ENCODE data around the gene TTC39A.

TTC39A gene

DNA sequence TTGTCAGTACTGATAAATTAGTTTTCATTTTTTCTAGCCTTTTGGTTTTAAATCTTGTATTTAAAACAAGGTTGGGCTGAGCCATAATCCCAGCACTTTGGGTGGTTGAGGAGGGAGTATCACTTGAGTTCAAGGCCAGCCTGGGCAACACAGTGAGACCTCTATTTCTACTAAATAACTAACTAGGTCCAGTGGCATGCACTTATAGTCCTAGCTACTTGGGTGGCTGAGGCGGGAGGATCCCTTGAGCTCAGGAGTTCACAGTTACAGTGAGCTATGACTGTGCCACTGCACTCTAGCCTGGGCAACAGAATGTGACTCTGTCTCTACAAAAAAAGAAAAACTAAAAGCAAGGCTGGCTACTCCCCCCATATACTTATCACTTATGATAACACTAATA is 21.5 kb upstream of the TTC39A start:
- TF ChIP-seq, protein P1, sequence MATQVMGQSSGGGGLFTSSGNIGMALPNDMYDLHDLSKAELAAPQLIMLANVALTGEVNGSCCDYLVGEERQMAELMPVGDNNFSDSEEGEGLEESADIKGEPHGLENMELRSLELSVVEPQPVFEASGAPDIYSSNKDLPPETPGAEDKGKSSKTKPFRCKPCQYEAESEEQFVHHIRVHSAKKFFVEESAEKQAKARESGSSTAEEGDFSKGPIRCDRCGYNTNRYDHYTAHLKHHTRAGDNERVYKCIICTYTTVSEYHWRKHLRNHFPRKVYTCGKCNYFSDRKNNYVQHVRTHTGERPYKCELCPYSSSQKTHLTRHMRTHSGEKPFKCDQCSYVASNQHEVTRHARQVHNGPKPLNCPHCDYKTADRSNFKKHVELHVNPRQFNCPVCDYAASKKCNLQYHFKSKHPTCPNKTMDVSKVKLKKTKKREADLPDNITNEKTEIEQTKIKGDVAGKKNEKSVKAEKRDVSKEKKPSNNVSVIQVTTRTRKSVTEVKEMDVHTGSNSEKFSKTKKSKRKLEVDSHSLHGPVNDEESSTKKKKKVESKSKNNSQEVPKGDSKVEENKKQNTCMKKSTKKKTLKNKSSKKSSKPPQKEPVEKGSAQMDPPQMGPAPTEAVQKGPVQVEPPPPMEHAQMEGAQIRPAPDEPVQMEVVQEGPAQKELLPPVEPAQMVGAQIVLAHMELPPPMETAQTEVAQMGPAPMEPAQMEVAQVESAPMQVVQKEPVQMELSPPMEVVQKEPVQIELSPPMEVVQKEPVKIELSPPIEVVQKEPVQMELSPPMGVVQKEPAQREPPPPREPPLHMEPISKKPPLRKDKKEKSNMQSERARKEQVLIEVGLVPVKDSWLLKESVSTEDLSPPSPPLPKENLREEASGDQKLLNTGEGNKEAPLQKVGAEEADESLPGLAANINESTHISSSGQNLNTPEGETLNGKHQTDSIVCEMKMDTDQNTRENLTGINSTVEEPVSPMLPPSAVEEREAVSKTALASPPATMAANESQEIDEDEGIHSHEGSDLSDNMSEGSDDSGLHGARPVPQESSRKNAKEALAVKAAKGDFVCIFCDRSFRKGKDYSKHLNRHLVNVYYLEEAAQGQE (IDR thresholded peaks at IDR 0.05; ENCODE audit: insufficient read depth in 1 of 2, low read depth in 2 of 2, low read length in 2 of 2), result no peak
- TF ChIP-seq SIN3A (IDR thresholded peaks at IDR 0.05; ENCODE audit: borderline replicate concordance, insufficient read depth, low read length) (no peak), TAF1 (IDR thresholded peaks at IDR 0.05; ENCODE audit: borderline replicate concordance, insufficient read depth, low read length) (no peak), POLR2AphosphoS5 (IDR thresholded peaks at IDR 0.05; ENCODE audit: low read depth, low read length) (no peak), FOXP2 (optimal IDR thresholded peaks at IDR 0.05; ENCODE audit: borderline replicate concordance, extremely low read depth, extremely low read length, insufficient read depth) (no peak)

DNA sequence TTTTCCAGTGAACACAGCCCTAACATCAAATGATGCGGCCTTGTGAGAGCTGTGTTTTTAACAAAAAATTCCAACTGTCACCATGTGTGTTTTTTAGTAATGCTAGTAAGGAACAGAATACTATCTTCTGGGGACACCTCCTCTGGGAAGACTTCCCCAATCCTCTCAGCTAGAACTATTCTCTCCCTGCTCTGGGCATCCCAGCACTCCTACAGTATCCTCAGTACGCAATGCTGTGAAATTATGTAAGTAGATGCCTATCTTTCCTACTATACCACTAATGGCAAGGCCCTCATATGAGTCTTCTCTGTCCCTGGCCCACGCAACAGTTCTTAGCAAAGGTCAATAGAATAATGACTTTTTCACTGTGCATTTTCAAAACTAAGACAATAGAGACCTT is 19.5 kb upstream of the TTC39A start:
- TF ChIP-seq, protein P1 (IDR thresholded peaks at IDR 0.05; ENCODE audit: insufficient read depth in 1 of 2, low read depth in 2 of 2, low read length in 2 of 2), result no peak
- TF ChIP-seq SIN3A (IDR thresholded peaks at IDR 0.05; ENCODE audit: borderline replicate concordance, insufficient read depth, low read length) (no peak), POLR2AphosphoS5 (IDR thresholded peaks at IDR 0.05; ENCODE audit: low read depth, low read length) (no peak), FOXP2 (optimal IDR thresholded peaks at IDR 0.05; ENCODE audit: borderline replicate concordance, extremely low read depth, extremely low read length, insufficient read depth) (no peak), TAF1 (IDR thresholded peaks at IDR 0.05; ENCODE audit: borderline replicate concordance, insufficient read depth, low read length) (no peak)

- TF ChIP-seq POLR2AphosphoS5 (IDR thresholded peaks at IDR 0.05; ENCODE audit: low read depth, low read length) (no peak), FOXP2 (optimal IDR thresholded peaks at IDR 0.05; ENCODE audit: borderline replicate concordance, extremely low read depth, extremely low read length, insufficient read depth) (no peak), TAF1 (IDR thresholded peaks at IDR 0.05; ENCODE audit: borderline replicate concordance, insufficient read depth, low read length) (no peak), SIN3A (IDR thresholded peaks at IDR 0.05; ENCODE audit: borderline replicate concordance, insufficient read depth, low read length) (no peak)
- TF ChIP-seq, protein P1 (IDR thresholded peaks at IDR 0.05; ENCODE audit: insufficient read depth in 1 of 2, low read depth in 2 of 2, low read length in 2 of 2), result no peak
Measured at GRCh38 chr1:51348147-51348527, 17.8 kb upstream of the TTC39A start.

GRCh38 chr1:51347398-51348146 is 17.2 kb upstream of the TTC39A start:
- TF ChIP-seq SIN3A (IDR thresholded peaks at IDR 0.05; ENCODE audit: borderline replicate concordance, insufficient read depth, low read length) (no peak), TAF1 (IDR thresholded peaks at IDR 0.05; ENCODE audit: borderline replicate concordance, insufficient read depth, low read length) (no peak), FOXP2 (optimal IDR thresholded peaks at IDR 0.05; ENCODE audit: borderline replicate concordance, extremely low read depth, extremely low read length, insufficient read depth) (no peak), POLR2AphosphoS5 (IDR thresholded peaks at IDR 0.05; ENCODE audit: low read depth, low read length) (no peak)
- TF ChIP-seq, protein P1 (IDR thresholded peaks at IDR 0.05; ENCODE audit: insufficient read depth in 1 of 2, low read depth in 2 of 2, low read length in 2 of 2), result no peak

All from PFSK-1 (cell line).